IPS DF 6.9 (cell line): ENCODE data around the gene AP4B1.
"Not testable (repeated sequence)": the region's sequence is repeated elsewhere in the genome, so short reads cannot be mapped to it uniquely, and the experiment has no call there.

Source experiments
- DNase-seq: peaks from one replicate; pipeline ENCODE4 v3.0.0-alpha.2; 2013; ENCODE audit warnings: low read depth, low spot score
- H3K27ac ChIP-seq: one replicate; pipeline ENCODE4 v1.5.1; 2013; ENCODE audit warnings: low read length, control low read depth
- H3K27me3 ChIP-seq: 2 replicates; pipeline ENCODE4 v1.6.1; 2013; ENCODE audit warnings: mild to moderate bottlenecking, low read length; ENCODE audit not compliant: control insufficient read depth, insufficient read depth
- H3K36me3 ChIP-seq: 2 replicates; pipeline ENCODE4 v1.6.1; 2013; ENCODE audit warnings: low read length; ENCODE audit not compliant: control insufficient read depth, insufficient read depth
- H3K4me1 ChIP-seq: 2 replicates; pipeline ENCODE4 v1.6.1; 2013; ENCODE audit warnings: low read length; ENCODE audit not compliant: control insufficient read depth, insufficient read depth
- H3K4me3 ChIP-seq: 2 replicates; pipeline ENCODE4 v1.5.1; 2013; ENCODE audit warnings: mild to moderate bottlenecking, low read length
- H3K9me3 ChIP-seq: 2 replicates; pipeline ENCODE4 v1.6.1; 2013; ENCODE audit warnings: low read length, inconsistent platforms; ENCODE audit not compliant: control insufficient read depth, insufficient read depth
- WGBS: extraction: QIAGEN DNeasy Blood & Tissue Kit; methylation state at CpG from one replicate; pipeline ENCODE4 v1.1.7; 2013; ENCODE audit warnings: mixed read lengths, missing lambda C conversion rate; ENCODE audit not compliant: insufficient read length, insufficient coverage; 5-methylcytosine and 5-hydroxymethylcytosine counted together

Gene AP4B1

GRCh38 chr1:113904674-113905434 is at the start of gene AP4B1, which contains the start of gene DCLRE1B:
AP4B1 (minus strand) TSS chr1:113904799; CDS start chr1:113904717, 82 bp downstream.
DCLRE1B (plus strand) TSS chr1:113905326; CDS start chr1:113905587, 261 bp downstream.
- Histone ChIP-seq H3K27ac (no peak within 1 kb of the TSS), H3K4me3 (peak within 1 kb of the TSS; percentile 98), H3K9me3 (no peaks in the 10 kb centered on the region), H3K27me3 (no peaks in the 10 kb centered on the region), H3K36me3 (no peaks in the 10 kb centered on the region; the same call in 1 of the 2 replicates), H3K4me1 (no peaks in the 10 kb centered on the region)
- DNase-seq: peak; percentile 99
- no CpG with 5 or more reads among the region's 67 CpGs for WGBS

- WGBS: no CpG with 5 or more reads among the region's 2 CpGs
- H3K27ac ChIP-seq: no peak overlapping the region
- no peaks in the 10 kb centered on the region for H3K9me3 ChIP-seq
- no peak overlapping the region for H3K4me3 ChIP-seq
- H3K27me3 ChIP-seq: no peaks in the 10 kb centered on the region
- DNase-seq: no peak
- H3K4me1 ChIP-seq: no peaks in the 10 kb centered on the region
- no peaks in the 10 kb centered on the region for H3K36me3 ChIP-seq
Observed at GRCh38 chr1:113951719-113952118, 47.1 kb upstream of the AP4B1 start.

GRCh38 chr1:113950908-113951307 is 46.3 kb upstream of the AP4B1 start:
- Histone ChIP-seq H3K36me3 (no peaks in the 10 kb centered on the region), H3K27ac (no peak overlapping the region), H3K4me1 (no peaks in the 10 kb centered on the region), H3K4me3 (no peak overlapping the region), H3K27me3 (no peaks in the 10 kb centered on the region), H3K9me3 (no peaks in the 10 kb centered on the region)
- WGBS: no CpG with 5 or more reads among the region's 1 CpG
- no peak for DNase-seq

- no peaks in the 10 kb centered on the region for H3K4me1 ChIP-seq
- WGBS: no CpG with 5 or more reads among the region's 5 CpGs
- H3K36me3 ChIP-seq: no peaks in the 10 kb centered on the region
- H3K4me3 ChIP-seq: no peak overlapping the region
- no peaks in the 10 kb centered on the region for H3K27me3 ChIP-seq
- no peak overlapping the region for H3K27ac ChIP-seq
- DNase-seq: no peak
- no peaks in the 10 kb centered on the region for H3K9me3 ChIP-seq
Observed at GRCh38 chr1:113949007-113949406, 44.4 kb upstream of the AP4B1 start.

- not testable (repeated sequence) for H3K27ac ChIP-seq, H3K36me3 ChIP-seq, H3K4me1 ChIP-seq, H3K9me3 ChIP-seq, H3K4me3 ChIP-seq, DNase-seq, H3K27me3 ChIP-seq
- WGBS: no CpG with 5 or more reads among the region's 4 CpGs
Observed at GRCh38 chr1:113948151-113948550, 43.6 kb upstream of the AP4B1 start.

- Histone ChIP-seq H3K36me3 (no peaks in the 10 kb centered on the region; the same call in 1 of the 2 replicates), H3K27me3 (no peaks in the 10 kb centered on the region), H3K4me1 (no peaks in the 10 kb centered on the region), H3K9me3 (no peaks in the 10 kb centered on the region), H3K4me3 (no peak overlapping the region), H3K27ac (no peak overlapping the region)
- DNase-seq: no peak
- WGBS: no CpG with 5 or more reads among the region's 3 CpGs
Observed at GRCh38 chr1:113947388-113948107, 42.9 kb upstream of the AP4B1 start.

- Histone ChIP-seq H3K36me3 (no peaks in the 10 kb centered on the region; the same call in 1 of the 2 replicates), H3K4me1 (no peaks in the 10 kb centered on the region), H3K9me3 (no peaks in the 10 kb centered on the region), H3K4me3 (no peak overlapping the region), H3K27ac (no peak overlapping the region), H3K27me3 (no peaks in the 10 kb centered on the region)
- no CpG with 5 or more reads among the region's 3 CpGs for WGBS
- DNase-seq: no peak
Observed at GRCh38 chr1:113946678-113947387, 42.2 kb upstream of the AP4B1 start.

- H3K9me3 ChIP-seq: no peaks in the 10 kb centered on the region
- no peak overlapping the region for H3K27ac ChIP-seq
- no peaks in the 10 kb centered on the region for H3K4me1 ChIP-seq
- WGBS: no CpG with 5 or more reads among the region's 1 CpG
- no peak overlapping the region for H3K4me3 ChIP-seq
- H3K27me3 ChIP-seq: no peaks in the 10 kb centered on the region
- H3K36me3 ChIP-seq: peaks cover 2% of the 10 kb centered on the region; the same call in 1 of the 2 replicates
- DNase-seq: no peak
Observed at GRCh38 chr1:113946112-113946511, 41.5 kb upstream of the AP4B1 start.

GRCh38 chr1:113945329-113945728 is 40.7 kb upstream of the AP4B1 start:
- Histone ChIP-seq H3K36me3 (peaks cover 8% of the 10 kb centered on the region; the same call in 1 of the 2 replicates), H3K9me3 (no peaks in the 10 kb centered on the region), H3K27me3 (no peaks in the 10 kb centered on the region), H3K27ac (no peak overlapping the region), H3K4me1 (no peaks in the 10 kb centered on the region), H3K4me3 (no peak overlapping the region)
- WGBS: no CpG with 5 or more reads among the region's 1 CpG
- DNase-seq: no peak

- DNase-seq: no peak
- Histone ChIP-seq H3K27ac (no peak overlapping the region), H3K9me3 (no peaks in the 10 kb centered on the region), H3K4me3 (no peak overlapping the region), H3K4me1 (no peaks in the 10 kb centered on the region), H3K27me3 (no peaks in the 10 kb centered on the region), H3K36me3 (peaks cover 8% of the 10 kb centered on the region; the same call in 1 of the 2 replicates)
Observed at GRCh38 chr1:113943028-113943811, 38.6 kb upstream of the AP4B1 start.
